IMR-90 (cell line): ENCODE data around the gene C13orf42. TPM values are rescaled to one million over a fixed set of nuclear protein-coding genes. Genes with fewer than 3 reads are reported as not detected.

Source experiments
- ATAC-seq: fragments of 200-7000 bp; cut with Tn5 transposase; 2 replicates; pipeline ENCODE4 v1.9.1; 2020; ENCODE audit warnings: low read depth, mild to moderate bottlenecking, moderate library complexity
- BruUV-seq: library from RNA; stranded (reverse); fragments of 400-500 nt; replicated peaks from 2 replicates; lab custom pipeline; 2021; lab: Mats Ljungman, UMichigan
- CTCF ChIA-PET: fragments of 300-600 bp; formaldehyde crosslinking; extraction: SDS; loops from one replicate; lab custom pipeline; 2021; ENCODE audit warnings: antibody characterized with exemption; lab: Yijun Ruan, JAX
- POLR2A ChIA-PET: fragments of 300-600 bp; sonication (Branson Sonifier 250); formaldehyde crosslinking; loops from one replicate; lab custom pipeline; 2022; ENCODE audit warnings: antibody characterized with exemption; ENCODE audit not compliant: unreplicated experiment; lab: Charles Lee
- DNase-seq: peaks from one replicate; pipeline ENCODE4 v3.0.0; 2013
- H2AFZ ChIP-seq: replicated peaks from 2 replicates; pipeline ENCODE3; 2013; ENCODE audit warnings: low read length, mild to moderate bottlenecking; ENCODE audit not compliant: poor library complexity
- H2AK5ac ChIP-seq: 2 replicates; pipeline ENCODE4 v1.6.1; 2013; ENCODE audit warnings: low read depth, low read length, inconsistent platforms
- H2AK9ac ChIP-seq: replicated peaks from 2 replicates; pipeline ENCODE3; 2013; ENCODE audit warnings: mild to moderate bottlenecking, low read depth, low read length, moderate library complexity; ENCODE audit not compliant: poor library complexity
- H2BK120ac ChIP-seq: 2 replicates; pipeline ENCODE4 v1.6.1; 2013; ENCODE audit warnings: low read depth, low read length, inconsistent platforms
- H2BK15ac ChIP-seq: 3 replicates; pipeline ENCODE4 v1.6.1; 2013; ENCODE audit warnings: low read depth, low read length, inconsistent platforms
- H2BK20ac ChIP-seq: 2 replicates; pipeline ENCODE4 v1.6.1; 2013; ENCODE audit warnings: low read depth, mild to moderate bottlenecking, inconsistent platforms, low read length, moderate library complexity
- H2BK5ac ChIP-seq: 2 replicates; pipeline ENCODE4 v1.6.1; 2013; ENCODE audit warnings: mild to moderate bottlenecking, low read depth, low read length, inconsistent platforms; ENCODE audit not compliant: poor library complexity, severe bottlenecking
- H3K14ac ChIP-seq: replicated peaks from 2 replicates; pipeline ENCODE4 v1.6.1; 2013; ENCODE audit warnings: low read depth, low read length, inconsistent platforms
- H3K18ac ChIP-seq: 2 replicates; pipeline ENCODE4 v1.6.1; 2013; ENCODE audit warnings: low read depth, low read length, control low read depth
- H3K23ac ChIP-seq: 2 replicates; pipeline ENCODE4 v1.6.1; 2013; ENCODE audit warnings: low read depth, low read length, inconsistent platforms
- H3K27ac ChIP-seq: 2 replicates; pipeline ENCODE4 v1.5.1; 2013; ENCODE audit warnings: mild to moderate bottlenecking, control low read depth, low read length; ENCODE audit not compliant: insufficient read depth
- H3K27me3 ChIP-seq: 2 replicates; pipeline ENCODE4 v1.6.1; 2013; ENCODE audit warnings: low read length; ENCODE audit not compliant: control insufficient read depth, insufficient read depth
- H3K36me3 ChIP-seq: 2 replicates; pipeline ENCODE4 v1.6.1; 2013; ENCODE audit warnings: low read length, mixed read lengths; ENCODE audit not compliant: control insufficient read depth, insufficient read depth
- H3K4ac ChIP-seq: 2 replicates; pipeline ENCODE4 v1.6.1; 2013; ENCODE audit warnings: low read depth, low read length, inconsistent platforms
- H3K4me1 ChIP-seq: 2 replicates; pipeline ENCODE4 v1.6.1; 2013; ENCODE audit warnings: low read length, mixed read lengths; ENCODE audit not compliant: control insufficient read depth, insufficient read depth
- H3K4me2 ChIP-seq: 2 replicates; pipeline ENCODE4 v1.6.1; 2013; ENCODE audit warnings: low read depth, mild to moderate bottlenecking, control low read depth, low read length, moderate library complexity
- H3K4me3 ChIP-seq: 2 replicates; pipeline ENCODE4 v1.5.1; 2013; ENCODE audit warnings: low read depth, mild to moderate bottlenecking, control low read depth, low read length, moderate library complexity; ENCODE audit not compliant: insufficient read depth
- H3K56ac ChIP-seq: 2 replicates; pipeline ENCODE4 v1.6.1; 2013; ENCODE audit warnings: low read length, inconsistent platforms; ENCODE audit not compliant: insufficient read depth; ENCODE audit errors: extremely low read depth
- H3K79me1 ChIP-seq, 2 experiments: 2 replicates each; pipeline ENCODE4 v1.6.1; 2013; ENCODE audit warnings: low read length in 2 of 2, inconsistent platforms in 1 of 2, low read depth in 1 of 2
- H3K9ac ChIP-seq: 2 replicates; pipeline ENCODE4 v1.6.1; 2013; ENCODE audit warnings: low read depth, low read length, control low read depth
- H3K9me1 ChIP-seq: 2 replicates; pipeline ENCODE4 v1.6.1; 2013; ENCODE audit warnings: low read length, inconsistent platforms; ENCODE audit not compliant: insufficient read depth
- H3K9me3 ChIP-seq: 2 replicates; pipeline ENCODE4 v1.6.1; 2013; ENCODE audit warnings: low read length; ENCODE audit not compliant: control insufficient read depth, insufficient read depth
- H4K20me1 ChIP-seq: 2 replicates; pipeline ENCODE4 v1.6.1; 2013; ENCODE audit warnings: low read length, inconsistent platforms; ENCODE audit not compliant: insufficient read depth
- H4K5ac ChIP-seq: 2 replicates; pipeline ENCODE4 v1.6.1; 2013; ENCODE audit warnings: mild to moderate bottlenecking, low read depth, low read length, control low read depth
- H4K8ac ChIP-seq, 2 experiments: 2 replicates each; pipeline ENCODE4 v1.6.1; 2013; ENCODE audit warnings: low read depth in 2 of 2, low read length in 2 of 2, control low read depth in 1 of 2, inconsistent platforms in 1 of 2
- H4K91ac ChIP-seq: 2 replicates; pipeline ENCODE4 v1.6.1; 2013; ENCODE audit warnings: low read depth, low read length, inconsistent platforms; ENCODE audit not compliant: insufficient read depth
- CEBPB ChIP-seq: IDR thresholded peaks from 2 replicates; pipeline ENCODE4 v1.6.1; 2012; ENCODE audit warnings: low read depth, low read length, improper control_type of control experiment
- CHD1 ChIP-seq: IDR thresholded peaks from 2 replicates; pipeline ENCODE4 v1.6.1; 2012; ENCODE audit warnings: low read depth, low read length, improper control_type of control experiment
- MAZ ChIP-seq: IDR thresholded peaks from 2 replicates; pipeline ENCODE4 v1.6.1; 2012; ENCODE audit warnings: low read depth, mild to moderate bottlenecking, low read length, improper control_type of control experiment, moderate library complexity, borderline replicate concordance
- NFE2L2 ChIP-seq: fragments of 150-350 bp; IDR thresholded peaks from 2 replicates; pipeline ENCODE4 v1.6.1; 2016; ENCODE audit warnings: low read depth, mild to moderate bottlenecking, low read length
- WGBS, 2 experiments: methylation state at CpG; one replicate each; pipeline versions ENCODE4 v1.1.5 to v1.1.7; 2013; ENCODE audit warnings: missing lambda C conversion rate in 2 of 2; ENCODE audit not compliant: insufficient read length in 1 of 2; ENCODE audit errors: extremely low coverage in 2 of 2; 5-methylcytosine and 5-hydroxymethylcytosine counted together
- dilution Hi-C: fragments of 300-500 bp; cut with HindIII; formaldehyde crosslinking; loops from one replicate; pipeline ENCODE4 v1.14.3; 2018; ENCODE audit warnings: low sequenced_read_pairs; ENCODE audit not compliant: unreplicated experiment
- in situ Hi-C: fragments of 300-500 bp; cut with MboI; formaldehyde crosslinking; loops from 3 replicates; pipeline ENCODE4 v1.14.3; 2019; ENCODE audit warnings: low sequenced_read_pairs, inconsistent platforms, mixed read lengths
- intact Hi-C: fragments of 100-400 bp; cut with micrococcal nuclease; formaldehyde crosslinking; loops from 2 replicates; pipeline ENCODE4 v1.10.0; 2022
- polyA plus RNA-seq, 3 experiments: library from polyadenylated mRNA; depleted of rRNA; stranded (reverse); fragments of >200 nt; gene quantifications; 2 replicates each; pipeline ENCODE4 v1.2.3, GENCODE V29; 2012; ENCODE audit warnings: low replicate concordance in 1 of 3
- total RNA-seq: library from RNA; depleted of rRNA; stranded (reverse); fragments of >200 nt; gene quantifications from 2 replicates; pipeline ENCODE4 v1.2.3, GENCODE V29; 2012
- TF ChIP-seq, protein P1 (sequence below): fragments of 150-350 bp; IDR thresholded peaks from 2 replicates; pipeline ENCODE4 v1.6.1; 2016; ENCODE audit warnings: low read depth, mild to moderate bottlenecking, low read length, moderate library complexity, borderline replicate concordance

The C13orf42 gene
- total and polyA plus RNA-seq, 2 of the 4 experiments (the other 2 are of a cell fraction) = not detected

DNA sequence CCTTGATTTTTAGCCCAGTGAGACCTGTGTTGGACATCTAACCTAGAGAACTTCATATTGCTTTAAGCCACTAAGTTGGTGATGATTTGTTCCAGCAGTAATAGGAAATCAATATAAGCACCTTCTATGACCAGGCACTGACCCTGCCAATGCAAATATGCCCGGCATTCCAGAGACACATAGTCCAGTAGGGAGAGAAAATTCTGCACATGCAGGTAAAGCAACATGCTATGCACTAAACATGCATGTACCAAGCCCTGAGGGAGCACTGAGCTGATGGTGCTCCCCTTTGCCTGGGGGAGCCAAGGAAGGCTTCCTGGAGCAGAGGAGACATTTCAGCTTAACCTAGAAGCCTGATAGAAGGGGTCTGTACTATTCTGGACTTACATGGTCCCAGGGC is 40.4 kb upstream of the C13orf42 start:
- ATAC-seq (no peak), DNase-seq (no peak)
- no peak overlapping the region for H3K14ac ChIP-seq
- no peak overlapping the region for H3K27ac ChIP-seq
- H3K4me1 ChIP-seq = no peaks in the 10 kb centered on the region
- no peak overlapping the region for H3K23ac ChIP-seq
- no TSS peak for BruUV-seq
- no peak overlapping the region for H3K4me3 ChIP-seq
- H3K79me1 ChIP-seq = no peaks in the 10 kb centered on the region
- ChIA-PET CTCF (interaction anchor here (1.9 kb wide), 1 partner anchor 135 kb away, joined by 8 read pairs; no protein-coding TSS in a partner anchor), POLR2A (no interaction called here)
- intact Hi-C loops (loop anchor here (5.0 kb wide), 1 partner anchor 281 kb away; no protein-coding TSS in a partner anchor), in situ Hi-C loops (no loop called here), dilution Hi-C loops (no loop called here)
- H2AK5ac ChIP-seq = no peak overlapping the region
- no peak overlapping the region for H2AFZ ChIP-seq
- peaks cover 25% of the 10 kb centered on the region for H3K27me3 ChIP-seq
- H3K56ac ChIP-seq = no peak overlapping the region
- no peak overlapping the region for H3K4me2 ChIP-seq
- H3K18ac ChIP-seq = no peak overlapping the region
- no peak overlapping the region for H2BK15ac ChIP-seq
- H3K36me3 ChIP-seq = no peaks in the 10 kb centered on the region
- H2BK5ac ChIP-seq = no peak overlapping the region
- H2AK9ac ChIP-seq = no peak overlapping the region
- H4K8ac ChIP-seq = no peak overlapping the region
- TF ChIP-seq CEBPB (no peak), CHD1 (no peak), MAZ (no peak), NFE2L2 (no peak)
- TF ChIP-seq, protein P1, sequence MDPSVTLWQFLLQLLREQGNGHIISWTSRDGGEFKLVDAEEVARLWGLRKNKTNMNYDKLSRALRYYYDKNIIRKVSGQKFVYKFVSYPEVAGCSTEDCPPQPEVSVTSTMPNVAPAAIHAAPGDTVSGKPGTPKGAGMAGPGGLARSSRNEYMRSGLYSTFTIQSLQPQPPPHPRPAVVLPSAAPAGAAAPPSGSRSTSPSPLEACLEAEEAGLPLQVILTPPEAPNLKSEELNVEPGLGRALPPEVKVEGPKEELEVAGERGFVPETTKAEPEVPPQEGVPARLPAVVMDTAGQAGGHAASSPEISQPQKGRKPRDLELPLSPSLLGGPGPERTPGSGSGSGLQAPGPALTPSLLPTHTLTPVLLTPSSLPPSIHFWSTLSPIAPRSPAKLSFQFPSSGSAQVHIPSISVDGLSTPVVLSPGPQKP = no peak
- no peak overlapping the region for H4K91ac ChIP-seq
- H3K9ac ChIP-seq = no peak overlapping the region
- no peaks in the 10 kb centered on the region for H4K20me1 ChIP-seq
- no peak overlapping the region for H3K4ac ChIP-seq
- WGBS, 2 experiments = no CpG with 5 or more reads among the region's 1 CpG
- no peak overlapping the region for H2BK120ac ChIP-seq
- H2BK20ac ChIP-seq = no peak overlapping the region
- H3K9me1 ChIP-seq = no peaks in the 10 kb centered on the region
- H4K5ac ChIP-seq = no peak overlapping the region
- H3K9me3 ChIP-seq = no peaks in the 10 kb centered on the region
